Kidney (tissue), 14 donors: Measurements from ENCODE around the gene GRIFIN. TPM values are rescaled to one million over a fixed set of nuclear protein-coding genes. Genes with fewer than 3 reads are reported as not detected.

Experiments
- DNase-seq, 5 donors: peaks; one replicate each; pipeline ENCODE4 v3.0.0-alpha.2; 2013 to 2020
- FAIRE-seq: peaks from 2 replicates; lab custom pipeline; 2012; peaks lifted over from hg19 to GRCh38; lab: Jason Lieb, UNC
- H3K27ac ChIP-seq, 2 donors: one replicate each; pipeline ENCODE4 v1.7.0; 2013; ENCODE audit warnings: low read depth in 2 of 2, low read length in 2 of 2, inconsistent platforms in 1 of 2
- H3K27me3 ChIP-seq: one replicate; pipeline ENCODE4 v1.7.1; 2013; ENCODE audit warnings: low read length, inconsistent platforms; ENCODE audit not compliant: control insufficient read depth, insufficient read depth
- H3K36me3 ChIP-seq, 3 donors: one replicate each; pipeline versions ENCODE4 v1.7.0 to v1.7.1; 2013; ENCODE audit warnings: low read length in 3 of 3, control low read depth in 1 of 3, inconsistent platforms in 1 of 3; ENCODE audit not compliant: insufficient read depth in 3 of 3, control insufficient read depth in 2 of 3
- H3K4me1 ChIP-seq, 3 donors: one replicate each; pipeline versions ENCODE4 v1.7.0 to v1.7.1; 2013; ENCODE audit warnings: low read length in 3 of 3, inconsistent platforms in 1 of 3, low read depth in 1 of 3; ENCODE audit not compliant: control insufficient read depth in 2 of 3, insufficient read depth in 2 of 3
- H3K4me3 ChIP-seq, 3 donors: one replicate each; pipeline versions ENCODE4 v1.7.0 to v1.8.1; 2013; ENCODE audit warnings: low read length in 3 of 3, control low read depth in 1 of 3, inconsistent platforms in 1 of 3
- H3K9ac ChIP-seq, 3 donors: one replicate each; pipeline versions ENCODE4 v1.7.0 to v1.7.1; 2013; ENCODE audit warnings: low read length in 3 of 3, control low read depth in 1 of 3, inconsistent platforms in 1 of 3
- H3K9me3 ChIP-seq, 3 donors: one replicate each; pipeline versions ENCODE4 v1.7.0 to v1.7.1; 2013; ENCODE audit warnings: low read length in 3 of 3, control low read depth in 1 of 3, inconsistent platforms in 1 of 3; ENCODE audit not compliant: control insufficient read depth in 2 of 3, insufficient read depth in 1 of 3
- CTCF ChIP-seq: IDR thresholded peaks from 3 replicates; pipeline ENCODE4 v1.5.1; 2012; ENCODE audit warnings: mild to moderate bottlenecking, moderate library complexity, borderline replicate concordance; ENCODE audit not compliant: insufficient read depth; ENCODE audit errors: extremely low read depth
- intact Hi-C: fragments of 100-400 bp; cut with DNase I; formaldehyde crosslinking; loops from one replicate; pipeline ENCODE4 v1.11.1; 2022
- polyA plus RNA-seq: library from polyadenylated mRNA; stranded (reverse); fragments of 350-450 nt; fragmentation: Illumina TruSeq; extraction: RNeasy Lipid Tissue Mini Kit (QIAGEN cat#74804); gene quantifications from one replicate; pipeline ENCODE4 v1.2.3, GENCODE V29; 2014; ENCODE audit warnings: low read depth, low replicate concordance; ENCODE audit not compliant: insufficient read depth
- total RNA-seq: library from RNA; stranded (reverse); fragmentation: NEBNext Ultra II Directional; extraction: Animal tissue kit (Norgen Biotek cat#: 25700); gene quantifications from one replicate; pipeline ENCODE4 v1.2.1, GENCODE V29; 2021
- donor health status: control.
- donor health status: control.
- donor health status: control.
- donor health status: control.
- donor health status: control.
- donor health status: DM: yes; HTN: yes; CAD: no.
- donor health status: Normal renal cell carcinoma (clear cell type).

The GRIFIN gene
- total and polyA plus RNA-seq, 2 donors from 2014 or later, result not detected

- intact Hi-C loops, result no loop called here
- H3K4me3 ChIP-seq, result no peak overlapping the region
- H3K4me1 ChIP-seq, result peaks cover 0 to 24% (median 5%) of the 10 kb centered on the region in 3 donors
- no peaks in the 10 kb centered on the region for H3K9me3 ChIP-seq
- TF ChIP-seq CTCF, result no peak
- FAIRE-seq (no peak), DNase-seq (no peak)
- H3K27me3 ChIP-seq, result no peaks in the 10 kb centered on the region
- H3K36me3 ChIP-seq, result no peaks in the 10 kb centered on the region
- H3K9ac ChIP-seq, result no peak overlapping the region
- peak overlapping the region; percentile 32 to 72 for H3K27ac ChIP-seq
These were observed 31.7 kb upstream of the GRIFIN start for GRCh38 chr7:2507917-2508306.

GRCh38 chr7:2507208-2507916 lies 31.2 kb upstream of the GRIFIN start:
- H3K9me3 ChIP-seq, result no peaks in the 10 kb centered on the region
- no peak overlapping the region for H3K9ac ChIP-seq
- no peak overlapping the region for H3K27ac ChIP-seq
- no peak for FAIRE-seq
- H3K27me3 ChIP-seq, result no peaks in the 10 kb centered on the region
- peak in 1 of 5 donors; percentile 82 for DNase-seq
- H3K4me3 ChIP-seq, result no peak overlapping the region
- peaks cover 0 to 20% (median 5%) of the 10 kb centered on the region in 3 donors for H3K4me1 ChIP-seq
- H3K36me3 ChIP-seq, result no peaks in the 10 kb centered on the region
- intact Hi-C loops, result no loop called here
- no peak for TF ChIP-seq CTCF

- FAIRE-seq, result no peak
These were observed 29.2 kb upstream of the GRIFIN start for GRCh38 chr7:2505401-2505800.

More at GRCh38 chr7:2505401-2505800, 29.2 kb upstream of the GRIFIN start:
- Histone ChIP-seq H3K9me3 (no peaks in the 10 kb centered on the region), H3K36me3 (no peaks in the 10 kb centered on the region), H3K27ac (no peak overlapping the region), H3K4me3 (no peak overlapping the region), H3K9ac (no peak overlapping the region), H3K27me3 (no peaks in the 10 kb centered on the region), H3K4me1 (peaks cover 0 to 9% (median 5%) of the 10 kb centered on the region in 3 donors)
- peak in 1 of 5 donors; percentile 69 for DNase-seq
- TF ChIP-seq CTCF, result no peak
- intact Hi-C loops, result no loop called here
